Tracheal epithelial cell (primary cell): ENCODE results near the gene UPF2. TPM values are rescaled to one million over a fixed set of nuclear protein-coding genes. Genes with fewer than 3 reads are reported as not detected.

ENCODE experiments used
- total RNA-seq: library from RNA; depleted of rRNA; stranded (reverse); fragments of >200 nt; gene quantifications from 2 replicates; pipeline ENCODE4 v1.2.1, GENCODE V29; 2014

UPF2 gene, protein sequence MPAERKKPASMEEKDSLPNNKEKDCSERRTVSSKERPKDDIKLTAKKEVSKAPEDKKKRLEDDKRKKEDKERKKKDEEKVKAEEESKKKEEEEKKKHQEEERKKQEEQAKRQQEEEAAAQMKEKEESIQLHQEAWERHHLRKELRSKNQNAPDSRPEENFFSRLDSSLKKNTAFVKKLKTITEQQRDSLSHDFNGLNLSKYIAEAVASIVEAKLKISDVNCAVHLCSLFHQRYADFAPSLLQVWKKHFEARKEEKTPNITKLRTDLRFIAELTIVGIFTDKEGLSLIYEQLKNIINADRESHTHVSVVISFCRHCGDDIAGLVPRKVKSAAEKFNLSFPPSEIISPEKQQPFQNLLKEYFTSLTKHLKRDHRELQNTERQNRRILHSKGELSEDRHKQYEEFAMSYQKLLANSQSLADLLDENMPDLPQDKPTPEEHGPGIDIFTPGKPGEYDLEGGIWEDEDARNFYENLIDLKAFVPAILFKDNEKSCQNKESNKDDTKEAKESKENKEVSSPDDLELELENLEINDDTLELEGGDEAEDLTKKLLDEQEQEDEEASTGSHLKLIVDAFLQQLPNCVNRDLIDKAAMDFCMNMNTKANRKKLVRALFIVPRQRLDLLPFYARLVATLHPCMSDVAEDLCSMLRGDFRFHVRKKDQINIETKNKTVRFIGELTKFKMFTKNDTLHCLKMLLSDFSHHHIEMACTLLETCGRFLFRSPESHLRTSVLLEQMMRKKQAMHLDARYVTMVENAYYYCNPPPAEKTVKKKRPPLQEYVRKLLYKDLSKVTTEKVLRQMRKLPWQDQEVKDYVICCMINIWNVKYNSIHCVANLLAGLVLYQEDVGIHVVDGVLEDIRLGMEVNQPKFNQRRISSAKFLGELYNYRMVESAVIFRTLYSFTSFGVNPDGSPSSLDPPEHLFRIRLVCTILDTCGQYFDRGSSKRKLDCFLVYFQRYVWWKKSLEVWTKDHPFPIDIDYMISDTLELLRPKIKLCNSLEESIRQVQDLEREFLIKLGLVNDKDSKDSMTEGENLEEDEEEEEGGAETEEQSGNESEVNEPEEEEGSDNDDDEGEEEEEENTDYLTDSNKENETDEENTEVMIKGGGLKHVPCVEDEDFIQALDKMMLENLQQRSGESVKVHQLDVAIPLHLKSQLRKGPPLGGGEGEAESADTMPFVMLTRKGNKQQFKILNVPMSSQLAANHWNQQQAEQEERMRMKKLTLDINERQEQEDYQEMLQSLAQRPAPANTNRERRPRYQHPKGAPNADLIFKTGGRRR
- 11.6 and 14.1 TPM in 2 replicates for total RNA-seq

DNA sequence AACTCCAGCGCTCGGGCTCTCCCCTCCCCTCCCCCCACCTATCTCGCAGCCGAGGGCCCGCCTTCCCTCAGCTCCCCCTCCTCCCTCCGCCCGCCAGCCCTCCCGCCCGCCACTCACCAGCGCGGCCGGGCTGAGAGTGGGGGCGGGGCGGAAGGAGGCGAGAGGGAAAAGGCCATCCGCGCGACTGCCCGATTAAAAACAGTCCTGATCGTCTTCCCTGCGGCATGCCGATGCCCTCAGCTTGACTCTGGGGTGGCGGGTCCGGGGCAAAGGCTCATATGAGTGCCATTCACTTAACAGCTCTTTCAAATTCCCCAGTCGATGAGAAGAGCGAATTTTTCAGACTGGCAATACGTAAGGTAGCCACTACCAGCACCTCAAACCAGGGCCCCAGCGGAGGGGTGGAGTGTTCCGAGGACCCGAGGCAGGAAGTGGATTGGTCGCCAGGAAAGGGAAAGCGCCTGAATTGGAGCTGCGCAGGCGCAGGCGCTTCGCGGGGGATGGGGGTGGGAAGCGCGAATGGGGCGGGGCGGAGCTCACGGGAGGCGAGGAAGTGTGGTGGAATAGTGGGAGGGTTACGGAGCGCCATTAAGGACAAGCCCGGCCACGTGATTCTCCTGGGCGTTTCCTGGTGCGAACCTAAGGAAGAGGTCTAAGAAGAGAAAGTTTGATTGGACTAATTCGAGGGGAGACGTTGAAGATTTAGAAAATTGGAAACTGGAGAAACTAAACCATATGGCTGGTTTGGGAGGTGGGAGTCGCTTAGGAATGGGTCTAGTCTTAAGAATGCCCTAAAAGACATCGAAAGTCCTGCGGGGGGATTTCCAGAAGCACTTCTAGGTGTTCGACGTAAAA is at the start of gene UPF2:
Gene UPF2 (minus strand): TSS at position 13 of the 855 bp plus-strand sequence. CDS start 7,386 bp downstream, outside the sequence.

DNA sequence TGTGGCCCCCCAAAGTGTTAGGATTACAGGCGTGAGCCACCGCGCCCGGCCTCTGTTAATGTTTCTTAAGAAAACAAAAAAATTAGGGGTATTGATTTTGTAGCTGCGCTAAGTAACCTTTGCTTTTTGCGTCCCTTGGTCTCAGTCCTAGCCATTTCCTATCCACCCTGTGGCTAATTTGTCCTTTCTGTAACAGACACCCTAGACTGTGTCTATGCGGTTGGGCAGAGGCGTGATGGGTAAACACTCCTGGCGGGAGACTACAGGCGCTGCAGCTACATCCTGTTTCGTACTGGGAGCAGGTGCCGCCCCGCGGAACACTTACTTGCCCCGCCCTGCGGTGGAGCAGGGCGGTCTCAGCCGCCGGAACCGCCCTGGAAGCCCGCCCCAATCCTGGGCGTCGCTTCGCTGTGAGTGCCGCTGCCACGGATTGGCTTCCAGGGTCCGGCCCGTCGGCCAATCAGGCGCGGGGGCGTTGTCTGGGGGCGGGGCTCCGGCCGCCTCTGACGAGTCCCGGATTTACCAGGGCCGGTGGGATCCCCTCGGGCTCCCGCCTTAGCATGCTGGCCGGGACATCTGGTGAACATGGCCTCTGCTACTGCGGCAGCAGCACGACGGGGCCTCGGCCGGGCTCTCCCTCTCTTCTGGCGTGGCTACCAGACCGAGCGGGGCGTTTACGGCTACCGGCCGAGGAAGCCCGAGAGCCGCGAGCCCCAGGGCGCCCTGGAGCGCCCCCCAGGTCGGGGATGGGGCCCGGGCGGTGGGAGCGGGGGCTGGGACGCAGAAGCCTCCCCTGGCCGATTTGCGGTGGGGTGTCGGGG is 26.1 kb upstream of the UPF2 start, which contains the start of gene DHTKD1:
Gene DHTKD1 (plus strand): TSS at position 506 of the 821 bp plus-strand sequence. CDS start 80 bp downstream, at position 586.

Other genes with a start within 250 kb of the UPF2 start
- 27.5 and 39.5 TPM in 2 replicates for gene PROSER2, start 219.5 kb downstream of the UPF2 start, total RNA-seq
- gene DHTKD1, start 26.1 kb upstream of the UPF2 start, total RNA-seq, result 20.5 and 27.3 TPM in 2 replicates
- 3.0 and 5.5 TPM in 2 replicates for gene SEC61A2, start 86.9 kb upstream of the UPF2 start, total RNA-seq
- 65.9 and 74.5 TPM in 2 replicates for gene NUDT5, start 153.1 kb upstream of the UPF2 start, total RNA-seq
- 108 and 132 TPM in 2 replicates for gene CDC123, start 153.4 kb upstream of the UPF2 start, total RNA-seq